ENCODE results near the gene MYO9B.

- TF ChIP-seq CTCF (IDR thresholded peaks at IDR 0.05; ENCODE audit: insufficient read depth, low read length, poor library complexity, severe bottlenecking) (no peak), EZH2phosphoT487 (conservative IDR thresholded peaks at IDR 0.05; ENCODE audit: low read length) (no peak)
Observed at GRCh38 chr19:17058236-17058635, 17.3 kb upstream of the MYO9B start.
